H1 (cell line): ENCODE results near the gene ERVV-1. TPM values are rescaled to one million over a fixed set of nuclear protein-coding genes. Genes with fewer than 3 reads are reported as not detected.

Experiments
- CTCF ChIA-PET: fragments of 300-600 bp; sonication (Branson Sonifier 250); formaldehyde crosslinking; loops from one replicate; lab custom pipeline; 2021; ENCODE audit not compliant: partially characterized antibody; lab: Charles Lee
- POLR2A ChIA-PET: fragments of 300-600 bp; sonication (Branson Sonifier 250); formaldehyde crosslinking; loops from one replicate; lab custom pipeline; 2021; ENCODE audit warnings: inconsistent platforms; ENCODE audit not compliant: partially characterized antibody; lab: Charles Lee
- DNase-seq, 2 experiments: peaks; one replicate each; pipeline versions ENCODE4 v3.0.0 to v3.0.0-alpha.2; 2010 to 2022; ENCODE audit warnings: low spot score in 2 of 2, low read depth in 1 of 2, mixed read lengths in 1 of 2
- FAIRE-seq: peaks from 2 replicates; lab custom pipeline; 2011; peaks lifted over from hg19 to GRCh38; lab: Jason Lieb, UNC
- H2AFZ ChIP-seq: 2 replicates; pipeline ENCODE4 v1.8.1; 2012; ENCODE audit warnings: low read length, inconsistent platforms
- H2AK5ac ChIP-seq: 2 replicates; pipeline ENCODE4 v1.6.1; 2013; ENCODE audit warnings: low read depth, low read length
- H2BK120ac ChIP-seq: replicated peaks from 2 replicates; pipeline ENCODE3; 2013; ENCODE audit warnings: low read depth, low read length, inconsistent platforms
- H2BK12ac ChIP-seq: 2 replicates; pipeline ENCODE4 v1.6.1; 2013; ENCODE audit warnings: low read depth, low read length
- H2BK15ac ChIP-seq: 2 replicates; pipeline ENCODE4 v1.6.1; 2013; ENCODE audit warnings: low read length
- H2BK20ac ChIP-seq: 2 replicates; pipeline ENCODE4 v1.6.1; 2013; ENCODE audit warnings: low read length
- H2BK5ac ChIP-seq: 2 replicates; pipeline ENCODE4 v1.6.1; 2013; ENCODE audit warnings: low read depth, low read length
- H3K14ac ChIP-seq: 2 replicates; pipeline ENCODE4 v1.6.1; 2013; ENCODE audit warnings: inconsistent platforms; ENCODE audit not compliant: insufficient read length
- H3K18ac ChIP-seq: 2 replicates; pipeline ENCODE4 v1.6.1; 2013; ENCODE audit warnings: low read length; ENCODE audit errors: extremely low read depth
- H3K23ac ChIP-seq: 2 replicates; pipeline ENCODE4 v1.6.1; 2013; ENCODE audit warnings: inconsistent platforms; ENCODE audit not compliant: insufficient read length
- H3K23me2 ChIP-seq: 2 replicates; pipeline ENCODE4 v1.6.1; 2013; ENCODE audit warnings: low read depth, low read length
- H3K27ac ChIP-seq: 2 replicates; pipeline ENCODE4 v1.6.1; 2011; ENCODE audit warnings: low read depth, low read length, inconsistent platforms
- H3K27me3 ChIP-seq, 4 experiments: replicated peaks in 1 of 4; 1 replicate in 1 of 4; 2 replicates in 3 of 4; pipeline versions ENCODE4 v1.6.1 to v1.8.1; 2011 to 2013; ENCODE audit warnings: low read length in 3 of 4, mild to moderate bottlenecking in 3 of 4, inconsistent platforms in 2 of 4, mixed read lengths in 2 of 4, moderate library complexity in 1 of 4; ENCODE audit not compliant: control insufficient read depth in 3 of 4, insufficient read depth in 3 of 4; ENCODE audit errors: extremely low read depth in 1 of 4
- H3K36me3 ChIP-seq, 4 experiments: 2 replicates each; pipeline versions ENCODE4 v1.6.1 to v1.8.1; 2011 to 2013; ENCODE audit warnings: mild to moderate bottlenecking in 4 of 4, low read length in 3 of 4, moderate library complexity in 2 of 4, control low read depth in 1 of 4, inconsistent platforms in 1 of 4; ENCODE audit not compliant: insufficient read depth in 4 of 4, control insufficient read depth in 2 of 4
- H3K4ac ChIP-seq: replicated peaks from 2 replicates; pipeline ENCODE3; 2013; ENCODE audit warnings: low read length, low read depth, mixed read lengths, inconsistent platforms; ENCODE audit not compliant: insufficient read length
- H3K4me1 ChIP-seq, 4 experiments: replicated peaks in 1 of 4; 1 replicate in 1 of 4; 2 replicates in 3 of 4; pipeline versions ENCODE4 v1.6.1 to v1.8.1; 2011 to 2013; ENCODE audit warnings: low read length in 3 of 4, inconsistent platforms in 2 of 4, mixed read lengths in 1 of 4; ENCODE audit not compliant: insufficient read depth in 4 of 4, control insufficient read depth in 3 of 4
- H3K4me2 ChIP-seq, 2 experiments: 2 replicates each; pipeline versions ENCODE4 v1.6.1 to v1.8.1; 2011 to 2013; ENCODE audit warnings: low read depth in 2 of 2, low read length in 2 of 2, control low read depth in 1 of 2, inconsistent platforms in 1 of 2, mild to moderate bottlenecking in 1 of 2; ENCODE audit not compliant: insufficient read depth in 1 of 2
- H3K4me3 ChIP-seq, 4 experiments: fragments of 200-600, 300-600 bp in 1 of 4; sonication (generic), shearing (Covaris generic), sonication (Bioruptor Twin) in 1 of 4; 2 replicates each; pipeline versions ENCODE4 v1.5.1 to v1.8.1; 2011 to 2016; ENCODE audit warnings: low read length in 4 of 4, low read depth in 3 of 4, control low read depth in 2 of 4, inconsistent platforms in 2 of 4, mild to moderate bottlenecking in 2 of 4, mixed read lengths in 1 of 4, moderate library complexity in 1 of 4; ENCODE audit not compliant: insufficient read depth in 2 of 4; ENCODE audit errors: extremely low read depth in 1 of 4
- H3K56ac ChIP-seq: replicated peaks from 2 replicates; pipeline ENCODE3; 2013; ENCODE audit warnings: low read depth, mild to moderate bottlenecking, mixed read lengths, low read length, inconsistent platforms; ENCODE audit not compliant: insufficient read length
- H3K79me1 ChIP-seq: 2 replicates; pipeline ENCODE4 v1.6.1; 2013; ENCODE audit warnings: low read depth, low read length, control low read depth
- H3K79me2 ChIP-seq, 2 experiments: 2 replicates each; pipeline versions ENCODE4 v1.6.1 to v1.8.1; 2012 to 2013; ENCODE audit warnings: low read length in 2 of 2, mild to moderate bottlenecking in 2 of 2, inconsistent platforms in 1 of 2; ENCODE audit not compliant: insufficient read depth in 2 of 2, control insufficient read depth in 1 of 2
- H3K9ac ChIP-seq, 4 experiments: replicated peaks in 1 of 4; 1 replicate in 1 of 4; 2 replicates in 3 of 4; pipeline versions ENCODE4 v1.6.1 to v1.8.1; 2011 to 2013; ENCODE audit warnings: low read depth in 3 of 4, low read length in 3 of 4, control low read depth in 2 of 4, mild to moderate bottlenecking in 2 of 4, moderate library complexity in 2 of 4, inconsistent platforms in 1 of 4; ENCODE audit errors: extremely low read depth in 1 of 4
- H3K9me3 ChIP-seq, 2 experiments: 2 replicates each; pipeline versions ENCODE4 v1.6.1 to v1.8.1; 2012 to 2013; ENCODE audit warnings: mild to moderate bottlenecking in 2 of 2, moderate library complexity in 2 of 2, control low read depth in 1 of 2, inconsistent platforms in 1 of 2, low read depth in 1 of 2, low read length in 1 of 2, mixed read lengths in 1 of 2; ENCODE audit not compliant: insufficient read depth in 2 of 2
- H4K20me1 ChIP-seq, 2 experiments: replicated peaks in 1 of 2; 2 replicates each; pipeline versions ENCODE3 to v1.8.1; 2011 to 2013; ENCODE audit warnings: inconsistent platforms in 2 of 2, low read length in 2 of 2, mild to moderate bottlenecking in 1 of 2; ENCODE audit not compliant: insufficient read depth in 2 of 2, control insufficient read depth in 1 of 2
- H4K5ac ChIP-seq: 2 replicates; pipeline ENCODE4 v1.6.1; 2013; ENCODE audit warnings: low read length, low read depth, mixed read lengths, inconsistent platforms; ENCODE audit not compliant: insufficient read length
- H4K8ac ChIP-seq: 2 replicates; pipeline ENCODE4 v1.8.0; 2013; ENCODE audit warnings: mild to moderate bottlenecking, moderate library complexity, low read length, inconsistent platforms; ENCODE audit not compliant: insufficient read depth; ENCODE audit errors: extremely low read depth
- H4K91ac ChIP-seq: replicated peaks from 2 replicates; pipeline ENCODE3; 2013; ENCODE audit warnings: low read length, mixed read lengths, inconsistent platforms; ENCODE audit not compliant: insufficient read length
- BACH1 ChIP-seq: IDR thresholded peaks from 2 replicates; pipeline ENCODE4 v1.6.1; 2012; ENCODE audit warnings: low read length, improper control_type of control experiment
- FOSL1 ChIP-seq: IDR thresholded peaks from 2 replicates; pipeline ENCODE4 v1.6.1; 2011; ENCODE audit warnings: mild to moderate bottlenecking, low read depth, low read length, moderate library complexity; ENCODE audit not compliant: insufficient read depth
- JUN ChIP-seq: IDR thresholded peaks from 2 replicates; pipeline ENCODE4 v1.6.1; 2011; ENCODE audit warnings: low read depth, mild to moderate bottlenecking, improper control_type of control experiment, low read length
- KDM1A ChIP-seq: fragments of 200-600, 300-600 bp; sonication (generic); IDR thresholded peaks from 2 replicates; pipeline ENCODE4 v1.7.1; 2016; ENCODE audit warnings: mild to moderate bottlenecking, low read length, borderline replicate concordance
- MAX ChIP-seq: IDR thresholded peaks from 2 replicates; pipeline ENCODE4 v1.6.1; 2012; ENCODE audit warnings: inconsistent platforms
- SP2 ChIP-seq: IDR thresholded peaks from 2 replicates; pipeline ENCODE4 v1.6.1; 2012; ENCODE audit warnings: mild to moderate bottlenecking, low read length, inconsistent platforms
- TAF7 ChIP-seq: optimal IDR thresholded peaks from 2 replicates; pipeline ENCODE3; 2011; ENCODE audit warnings: low read depth, mild to moderate bottlenecking, inconsistent platforms, low read length, moderate library complexity, borderline replicate concordance
- WGBS, 2 experiments: shearing (Covaris generic) in 1 of 2; methylation state at CpG; one replicate each; pipeline versions ENCODE4 v1.1.6 to v1.1.7; 2013 to 2015; ENCODE audit warnings: low lambda C conversion rate in 2 of 2, mixed read lengths in 2 of 2, inconsistent platforms in 1 of 2, low coverage in 1 of 2, missing lambda C conversion rate in 1 of 2; ENCODE audit not compliant: insufficient replicate concordance in 2 of 2, insufficient coverage in 1 of 2, insufficient read length in 1 of 2; ENCODE audit errors: extremely low coverage in 1 of 2, missing lambda C conversion rate in 1 of 2; 5-methylcytosine and 5-hydroxymethylcytosine counted together
- polyA plus RNA-seq, 7 experiments: library from polyadenylated mRNA; depleted of rRNA in 3 of 7; stranded (reverse) in 5 of 7; unstranded in 2 of 7; fragments of >200 nt in 5 of 7; fragments of 200-250 nt in 2 of 7; gene quantifications; 1 replicate in 5 of 7; 2 replicates in 1 of 7; 4 replicates in 1 of 7; pipeline versions ENCODE4 v1.2.1 to v1.2.3, GENCODE V29; 2011 to 2013; ENCODE audit warnings: missing spikeins in 2 of 7, mixed read lengths in 2 of 7
- total RNA-seq: library from RNA; stranded (reverse); fragmentation: NEBNext Ultra II Directional; extraction: Animal tissue kit (Norgen Biotek cat#: 25700); gene quantifications from 2 replicates; pipeline ENCODE4 v1.2.1, GENCODE V29; 2021

Gene ERVV-1
- total and polyA plus RNA-seq, 2 of the 8 experiments (the other 6 are each of a cell fraction or from before 2014, with no cell fraction given) = not detected

- no peak overlapping the region for H4K91ac ChIP-seq
- 0 out of 8 replicates have a peak, but pooled peaks cover 0 to under 1% (median 0%) of the 10 kb centered on the region in 4 experiments for H3K36me3 ChIP-seq
- peaks cover 0 to 7% (median 2%) of the 10 kb centered on the region in 4 experiments; a peak in 2 of 7 replicates for H3K4me1 ChIP-seq
- H3K27me3 ChIP-seq = peaks cover 3 to 16% (median 14%) of the 10 kb centered on the region in 4 experiments
- no peak overlapping the region for H2AK5ac ChIP-seq
- TF ChIP-seq KDM1A = no peak
- no peak for TF ChIP-seq JUN
- no peak for TF ChIP-seq FOSL1
- no peak for TF ChIP-seq BACH1
- no peak for TF ChIP-seq TAF7
- TF ChIP-seq MAX = no peak
- TF ChIP-seq SP2 = no peak
- no peak overlapping the region for H3K14ac ChIP-seq
- ChIA-PET CTCF (no interaction called here), POLR2A (interaction anchor here (0.9 kb wide), 1 partner anchor 15 kb away, joined by 3 read pairs; no protein-coding TSS in a partner anchor)
- H3K4me2 ChIP-seq = no peak overlapping the region; a peak in 1 of 4 replicates
- no peak overlapping the region for H4K8ac ChIP-seq
- no peaks in the 10 kb centered on the region; a peak in 1 of 4 replicates for H3K9me3 ChIP-seq
- H4K20me1 ChIP-seq = no peaks in the 10 kb centered on the region
- no peak overlapping the region for H4K5ac ChIP-seq
- H2BK120ac ChIP-seq = no peak overlapping the region
- no peak for FAIRE-seq
- H2AFZ ChIP-seq = no peak overlapping the region
- H3K23me2 ChIP-seq = peaks cover 9% of the 10 kb centered on the region
- H3K27ac ChIP-seq = no peak overlapping the region
- no peak for DNase-seq
- H3K79me2 ChIP-seq = no peaks in the 10 kb centered on the region
- H3K23ac ChIP-seq = no peak overlapping the region
- H3K9ac ChIP-seq = no peak overlapping the region
- no peak overlapping the region for H2BK20ac ChIP-seq
- H3K4ac ChIP-seq = no peak overlapping the region
- H2BK15ac ChIP-seq = no peak overlapping the region
- no peaks in the 10 kb centered on the region for H3K79me1 ChIP-seq
- H3K4me3 ChIP-seq = no peak overlapping the region
- no peak overlapping the region for H2BK12ac ChIP-seq
- H3K56ac ChIP-seq = no peak overlapping the region
- no peak overlapping the region for H2BK5ac ChIP-seq
- 88% methylated on average over 2 of the region's 2 CpGs; no CpG with 5 or more reads in 1 of the 2 experiments for WGBS, 2 experiments
- no peak overlapping the region for H3K18ac ChIP-seq
Observed at GRCh38 chr19:52991484-52991883, 22.2 kb upstream of the ERVV-1 start.
